C4-2B (cell line): ENCODE measurements around the gene KCNJ12.
"Not testable (repeated sequence)": the region's sequence is repeated elsewhere in the genome, so short reads cannot be mapped to it uniquely, and the experiment has no call there.

Source experiments
- ZFX ChIP-seq: fragments of 450-650 bp; IDR thresholded peaks from 2 replicates; pipeline ENCODE4 v1.6.1; 2017
- TF ChIP-seq, protein P1 (sequence below): fragments of 450-650 bp; conservative IDR thresholded peaks from 2 replicates; pipeline ENCODE4 v1.5.1; 2017; ENCODE audit warnings: mild to moderate bottlenecking

DNA sequence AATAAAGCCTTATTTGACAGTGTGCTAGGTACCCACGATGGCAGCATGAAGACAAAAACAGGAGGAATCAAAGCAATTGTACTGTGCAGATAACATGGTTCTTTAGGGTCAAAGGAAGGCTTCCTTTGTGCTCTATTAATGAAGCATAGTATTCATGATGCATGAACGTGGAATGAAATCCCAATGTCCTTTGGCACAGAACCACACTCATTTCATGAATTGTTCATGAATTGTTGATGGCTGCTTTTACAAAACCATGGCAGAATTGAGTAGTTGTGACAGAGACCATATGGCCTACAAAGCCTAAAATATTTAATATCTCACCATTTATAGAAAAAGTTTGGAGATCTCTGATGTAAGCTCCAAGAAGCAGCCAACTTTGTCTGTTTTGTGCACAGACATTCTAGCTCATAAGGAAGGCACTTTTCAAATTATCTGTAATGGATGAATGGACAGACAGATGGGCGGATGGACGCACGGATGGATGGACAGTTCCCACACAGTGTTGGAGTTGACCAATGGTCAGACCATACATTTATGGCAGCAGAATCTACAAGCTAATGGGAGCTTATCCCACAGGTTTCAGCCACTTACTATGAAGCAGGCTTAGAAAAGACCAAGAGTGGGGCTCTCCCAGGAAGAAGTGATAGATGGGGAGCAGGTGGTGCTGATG lies 52.7 kb downstream of the KCNJ12 start:
- TF ChIP-seq, protein P1, sequence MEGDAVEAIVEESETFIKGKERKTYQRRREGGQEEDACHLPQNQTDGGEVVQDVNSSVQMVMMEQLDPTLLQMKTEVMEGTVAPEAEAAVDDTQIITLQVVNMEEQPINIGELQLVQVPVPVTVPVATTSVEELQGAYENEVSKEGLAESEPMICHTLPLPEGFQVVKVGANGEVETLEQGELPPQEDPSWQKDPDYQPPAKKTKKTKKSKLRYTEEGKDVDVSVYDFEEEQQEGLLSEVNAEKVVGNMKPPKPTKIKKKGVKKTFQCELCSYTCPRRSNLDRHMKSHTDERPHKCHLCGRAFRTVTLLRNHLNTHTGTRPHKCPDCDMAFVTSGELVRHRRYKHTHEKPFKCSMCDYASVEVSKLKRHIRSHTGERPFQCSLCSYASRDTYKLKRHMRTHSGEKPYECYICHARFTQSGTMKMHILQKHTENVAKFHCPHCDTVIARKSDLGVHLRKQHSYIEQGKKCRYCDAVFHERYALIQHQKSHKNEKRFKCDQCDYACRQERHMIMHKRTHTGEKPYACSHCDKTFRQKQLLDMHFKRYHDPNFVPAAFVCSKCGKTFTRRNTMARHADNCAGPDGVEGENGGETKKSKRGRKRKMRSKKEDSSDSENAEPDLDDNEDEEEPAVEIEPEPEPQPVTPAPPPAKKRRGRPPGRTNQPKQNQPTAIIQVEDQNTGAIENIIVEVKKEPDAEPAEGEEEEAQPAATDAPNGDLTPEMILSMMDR, result not testable (repeated sequence)
- TF ChIP-seq ZFX, result not testable (repeated sequence)
